Common myeloid progenitor, CD34-positive (primary cell): ENCODE measurements around the gene GPRC5D.

ENCODE experiments used
- CTCF ChIA-PET: fragments of 350-600 bp; sonication (Branson Sonifier 250); formaldehyde crosslinking; loops from one replicate; lab custom pipeline; 2021; ENCODE audit warnings: antibody characterized with exemption; lab: Charles Lee
- POLR2A ChIA-PET: fragments of 350-600 bp; sonication (Branson Sonifier 250); formaldehyde crosslinking; loops from one replicate; lab custom pipeline; 2021; ENCODE audit warnings: antibody characterized with exemption; lab: Charles Lee
- DNase-seq, 3 donors: peaks; one replicate each; pipeline versions ENCODE4 v3.0.0 to v3.0.0-alpha.2; 2013
- H3K27ac ChIP-seq, 2 experiments: 1 replicate in 1 of 2; 2 replicates in 1 of 2; pipeline ENCODE4 v1.7.0; 2013; ENCODE audit warnings: inconsistent platforms in 2 of 2, low read length in 2 of 2, mild to moderate bottlenecking in 2 of 2, low read depth in 1 of 2, moderate library complexity in 1 of 2; ENCODE audit not compliant: severe bottlenecking in 2 of 2, insufficient read depth in 1 of 2, poor library complexity in 1 of 2
- H3K27me3 ChIP-seq, 5 experiments: replicated peaks in 2 of 5; 1 replicate in 3 of 5; 2 replicates in 2 of 5; pipeline versions ENCODE4 v1.6.1 to v1.7.0; 2013; ENCODE audit warnings: low read length in 4 of 5, mild to moderate bottlenecking in 2 of 5, moderate library complexity in 2 of 5, inconsistent platforms in 1 of 5; ENCODE audit not compliant: insufficient read depth in 5 of 5, control insufficient read depth in 4 of 5
- H3K36me3 ChIP-seq, 4 experiments: 1 replicate in 2 of 4; 2 replicates in 2 of 4; pipeline versions ENCODE4 v1.6.1 to v1.7.0; 2013; ENCODE audit warnings: low read length in 3 of 4, control low read depth in 1 of 4, mild to moderate bottlenecking in 1 of 4; ENCODE audit not compliant: control insufficient read depth in 4 of 4, insufficient read depth in 4 of 4
- H3K4me1 ChIP-seq, 4 experiments: 1 replicate in 3 of 4; 2 replicates in 1 of 4; pipeline versions ENCODE4 v1.6.1 to v1.7.1; 2013; ENCODE audit warnings: low read length in 3 of 4, mild to moderate bottlenecking in 3 of 4, control low read depth in 1 of 4, inconsistent platforms in 1 of 4, moderate library complexity in 1 of 4; ENCODE audit not compliant: control insufficient read depth in 4 of 4, insufficient read depth in 4 of 4; ENCODE audit errors: control extremely low read depth in 1 of 4
- H3K4me3 ChIP-seq, 7 experiments: 1 replicate in 4 of 7; 2 replicates in 3 of 7; pipeline versions ENCODE4 v1.5.1 to v1.7.0; 2013; ENCODE audit warnings: mild to moderate bottlenecking in 7 of 7, low read length in 6 of 7, moderate library complexity in 6 of 7, inconsistent platforms in 2 of 7, low read depth in 2 of 7, control low read depth in 1 of 7; ENCODE audit not compliant: insufficient read depth in 4 of 7, control insufficient read depth in 1 of 7; ENCODE audit errors: extremely low read depth in 1 of 7
- H3K9me3 ChIP-seq, 5 experiments: 1 replicate in 4 of 5; 2 replicates in 1 of 5; pipeline versions ENCODE4 v1.6.1 to v1.7.1; 2013; ENCODE audit warnings: low read length in 4 of 5, mild to moderate bottlenecking in 2 of 5, inconsistent platforms in 1 of 5, low read depth in 1 of 5, moderate library complexity in 1 of 5; ENCODE audit not compliant: control insufficient read depth in 4 of 5, insufficient read depth in 2 of 5; ENCODE audit errors: control extremely low read depth in 1 of 5
- WGBS: methylation state at CpG from one replicate; pipeline ENCODE4 v1.1.5; 2013; ENCODE audit not compliant: insufficient coverage; 5-methylcytosine and 5-hydroxymethylcytosine counted together

Gene GPRC5D

DNA sequence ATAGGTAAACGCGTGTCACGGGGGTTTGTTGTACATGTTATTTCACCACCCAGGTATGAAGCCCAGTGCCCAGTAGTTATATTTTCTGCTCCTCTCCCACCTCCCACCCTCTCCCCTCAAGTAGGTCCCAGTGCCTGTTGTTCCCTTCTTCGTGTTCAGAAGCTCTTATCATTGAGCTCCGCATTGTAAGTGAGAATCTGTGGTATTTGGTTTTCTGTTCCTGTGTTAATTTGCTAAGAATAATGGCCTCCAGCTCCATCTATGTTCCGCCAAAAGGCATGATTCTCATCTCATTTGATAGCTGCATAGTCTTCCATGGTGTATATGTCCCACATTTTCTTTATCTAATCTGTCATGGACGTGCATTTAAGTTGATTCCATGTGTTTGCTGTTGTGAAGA is 6.9 kb upstream of the GPRC5D start:
- Histone ChIP-seq H3K4me3 (no peak overlapping the region), H3K27ac (no peak overlapping the region), H3K4me1 (no peaks in the 10 kb centered on the region), H3K27me3 (no peaks in the 10 kb centered on the region), H3K9me3 (no peaks in the 10 kb centered on the region), H3K36me3 (no peaks in the 10 kb centered on the region)
- CTCF ChIA-PET, result interaction anchor here (1.0 to 2.1 kb wide), 6 partner anchors 10 to 122 kb away, joined by 3 to 6 read pairs (median 3); no protein-coding TSS in a partner anchor
- no CpG with 5 or more reads among the region's 7 CpGs for WGBS
- POLR2A ChIA-PET, result no interaction called here
- DNase-seq, result peak; percentile 19 to 61 (median 36)

DNA sequence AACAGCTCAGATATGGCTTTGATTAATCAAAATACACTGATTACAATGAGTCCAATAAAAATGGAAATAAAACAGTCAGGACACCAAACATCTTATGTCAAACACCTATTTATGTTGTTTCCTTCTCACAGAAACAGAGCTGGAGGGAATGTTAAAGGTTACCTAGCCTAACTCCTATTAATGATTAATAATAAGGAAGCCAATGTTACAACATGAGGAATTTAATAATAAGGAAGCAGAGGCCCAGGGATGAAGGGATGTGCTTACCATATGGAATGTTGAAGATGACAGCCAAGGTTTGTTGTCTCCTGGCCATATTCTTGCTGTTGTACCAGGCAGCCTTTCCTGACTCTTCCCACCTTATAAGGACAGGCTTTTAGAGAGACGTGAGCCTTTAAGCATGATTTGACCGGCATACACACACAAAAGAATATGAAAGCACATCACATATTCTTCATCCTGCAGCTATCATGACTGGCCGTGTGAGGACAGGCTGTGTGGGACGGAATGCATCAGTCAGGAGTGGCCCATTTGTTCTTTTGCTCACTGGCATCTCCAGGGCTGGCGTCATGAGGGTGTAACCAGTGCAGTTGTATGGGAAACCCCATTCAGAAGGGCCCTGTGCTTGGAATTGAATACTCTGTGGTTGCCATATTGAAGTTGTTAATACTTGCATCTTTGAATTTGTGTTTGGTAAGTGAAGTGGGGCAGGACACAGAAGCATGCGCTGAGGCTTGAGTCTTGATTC is 3.1 kb upstream of the GPRC5D start:
- H3K27me3 ChIP-seq, result no peaks in the 10 kb centered on the region
- 95% methylated on average over 4 of the region's 6 CpGs for WGBS
- ChIA-PET POLR2A (no interaction called here), CTCF (interaction anchor here (0.9 to 1.3 kb wide), 3 partner anchors 25 to 257 kb away, joined by 3 read pairs; no protein-coding TSS in a partner anchor)
- H3K4me3 ChIP-seq, result no peak overlapping the region
- no peaks in the 10 kb centered on the region for H3K36me3 ChIP-seq
- no peak overlapping the region for H3K27ac ChIP-seq
- no peaks in the 10 kb centered on the region for H3K9me3 ChIP-seq
- H3K4me1 ChIP-seq, result no peaks in the 10 kb centered on the region
- no peak for DNase-seq

DNA sequence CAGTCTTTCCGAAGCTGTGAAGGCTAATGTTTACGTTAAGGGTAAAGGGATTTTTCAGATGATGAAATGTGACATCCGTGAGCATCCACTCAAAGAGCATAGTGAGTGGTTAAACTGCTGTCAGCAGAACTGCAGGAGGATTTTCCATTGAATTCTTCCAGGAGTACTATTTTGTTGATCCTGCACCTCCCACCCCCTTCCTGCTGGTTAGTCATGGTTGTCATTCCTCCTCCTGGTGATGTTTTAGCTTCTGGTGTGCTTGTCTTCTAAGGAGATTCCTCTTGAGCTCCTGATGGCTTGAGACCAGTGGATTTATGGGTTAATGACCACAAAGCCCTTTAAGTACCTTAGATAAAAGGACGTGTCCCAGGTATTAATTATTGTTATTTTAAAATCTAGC is 2.4 kb upstream of the GPRC5D start:
- ChIA-PET CTCF (interaction anchor here (0.9 to 1.3 kb wide), 3 partner anchors 25 to 258 kb away, joined by 3 read pairs; no protein-coding TSS in a partner anchor), POLR2A (no interaction called here)
- 100% methylated on average over 2 of the region's 4 CpGs for WGBS
- Histone ChIP-seq H3K36me3 (no peaks in the 10 kb centered on the region), H3K4me3 (no peak overlapping the region), H3K9me3 (no peaks in the 10 kb centered on the region), H3K27ac (no peak overlapping the region), H3K27me3 (no peaks in the 10 kb centered on the region), H3K4me1 (no peaks in the 10 kb centered on the region)
- no peak for DNase-seq

DNA sequence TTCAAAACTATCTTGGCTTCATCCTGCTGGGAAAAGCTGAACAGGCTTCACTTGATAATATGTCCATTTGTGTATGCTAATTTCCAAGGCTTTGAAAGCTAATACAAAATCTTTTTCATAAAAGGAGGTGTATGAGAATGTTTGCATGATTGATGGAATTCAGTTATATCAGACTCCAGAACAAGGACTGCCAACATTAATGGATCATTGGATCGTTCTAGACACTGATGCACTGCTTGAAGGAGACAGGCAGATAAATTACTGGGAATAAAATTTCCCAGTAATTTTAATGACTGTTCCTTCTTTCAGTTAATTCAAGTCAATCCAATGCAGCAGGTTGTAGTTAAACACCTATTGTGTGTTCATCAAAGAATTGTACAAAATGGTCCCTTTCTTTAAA is 466 bp downstream of the GPRC5D start:
- WGBS, result 86% methylated on average over 1 of the region's 1 CpG
- no peak for DNase-seq
- no peaks in the 10 kb centered on the region for H3K4me1 ChIP-seq
- POLR2A ChIA-PET, result no interaction called here
- H3K27ac ChIP-seq, result no peak overlapping the region
- no peaks in the 10 kb centered on the region for H3K27me3 ChIP-seq
- CTCF ChIA-PET, result interaction anchor here (0.9 to 1.4 kb wide), 2 partner anchors 36 to 274 kb away, joined by 4 read pairs; no protein-coding TSS in a partner anchor
- H3K36me3 ChIP-seq, result no peaks in the 10 kb centered on the region
- H3K4me3 ChIP-seq, result no peak overlapping the region
- H3K9me3 ChIP-seq, result no peaks in the 10 kb centered on the region

DNA sequence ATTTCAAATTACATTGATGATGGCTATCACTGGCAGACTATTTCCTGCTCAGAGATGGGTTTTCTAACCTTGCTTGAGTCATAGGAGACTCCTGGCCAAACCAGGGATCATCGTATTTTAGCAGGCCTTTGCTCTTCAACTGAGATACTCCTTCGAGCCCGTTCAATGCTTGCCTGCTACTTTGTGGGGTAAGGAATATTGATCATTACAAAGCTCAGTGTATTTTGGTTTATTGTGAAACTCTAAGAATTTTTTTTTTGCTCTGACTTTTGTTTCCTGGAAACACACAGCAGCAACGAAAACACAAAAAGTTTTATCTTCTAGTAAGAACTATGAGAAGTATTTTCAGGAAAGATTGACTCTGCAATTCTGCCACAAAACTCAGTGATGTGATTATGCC is 4.1 kb downstream of the GPRC5D start:
- H3K36me3 ChIP-seq, result no peaks in the 10 kb centered on the region
- H3K27me3 ChIP-seq, result no peaks in the 10 kb centered on the region
- CTCF ChIA-PET, result interaction anchor here (1.7 kb wide), 1 partner anchor 32 kb away, joined by 6 read pairs; no protein-coding TSS in a partner anchor
- no peak overlapping the region for H3K4me3 ChIP-seq
- no peak for DNase-seq
- POLR2A ChIA-PET, result no interaction called here
- H3K4me1 ChIP-seq, result no peaks in the 10 kb centered on the region
- no peaks in the 10 kb centered on the region for H3K9me3 ChIP-seq
- H3K27ac ChIP-seq, result no peak overlapping the region
- WGBS, result 100% methylated on average over 3 of the region's 4 CpGs

DNA sequence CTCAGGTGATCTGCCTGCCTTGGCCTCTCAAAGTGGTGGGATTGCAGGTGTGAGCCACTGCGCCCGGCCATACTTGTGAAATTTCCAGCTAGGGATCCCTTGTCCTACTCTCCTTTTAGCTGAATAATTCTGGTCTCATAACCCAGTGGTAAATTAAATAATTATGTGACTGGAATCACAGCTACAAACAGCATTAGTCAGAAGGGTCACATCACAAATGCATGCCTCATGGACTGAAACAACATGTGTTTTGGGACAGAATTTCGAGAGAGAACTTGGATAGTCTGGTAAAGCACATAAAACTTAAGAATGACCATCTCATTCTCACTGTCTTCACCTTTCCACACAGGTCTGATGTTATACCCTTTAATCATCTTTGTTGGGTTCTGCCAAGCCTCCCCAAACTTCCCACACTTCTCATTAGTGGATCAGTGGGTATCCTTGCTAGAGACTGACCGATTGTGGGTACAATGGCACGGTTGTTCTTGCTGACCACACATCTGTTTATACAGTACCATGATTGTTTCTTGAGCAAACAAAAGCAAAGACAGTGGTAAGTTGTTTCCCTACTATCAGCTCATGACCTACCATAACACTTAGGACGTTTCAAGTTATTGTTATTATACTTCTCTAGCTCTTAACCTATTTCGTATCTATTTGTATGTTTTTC is 5.1 kb downstream of the GPRC5D start:
- no peaks in the 10 kb centered on the region for H3K27me3 ChIP-seq
- H3K4me1 ChIP-seq, result no peaks in the 10 kb centered on the region
- no peak overlapping the region for H3K4me3 ChIP-seq
- ChIA-PET POLR2A (no interaction called here), CTCF (interaction anchor here (1.7 kb wide), 1 partner anchor 31 kb away, joined by 6 read pairs; no protein-coding TSS in a partner anchor)
- DNase-seq, result no peak
- whole genome bisulfite sequencing, result 97% methylated on average over 4 of the region's 7 CpGs
- H3K36me3 ChIP-seq, result no peaks in the 10 kb centered on the region
- H3K9me3 ChIP-seq, result no peaks in the 10 kb centered on the region
- no peak overlapping the region for H3K27ac ChIP-seq

DNA sequence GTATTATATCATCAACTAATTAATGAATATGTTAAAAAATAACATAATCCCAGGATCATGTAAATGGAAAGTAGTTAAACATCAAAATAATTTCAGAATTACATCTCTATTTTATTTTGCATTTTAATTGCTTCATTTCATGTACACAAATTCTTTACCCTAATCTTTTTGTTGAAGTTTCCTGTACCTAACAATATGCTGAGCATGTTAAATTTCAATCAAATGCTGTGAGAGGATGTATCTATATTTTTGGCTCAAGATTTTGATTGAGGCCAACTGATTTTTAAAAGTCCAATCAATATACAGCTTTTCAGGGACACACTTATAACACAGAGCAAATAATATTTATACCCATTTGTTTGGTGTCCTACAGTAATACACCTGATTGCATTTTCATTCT is 6.4 kb downstream of the GPRC5D start:
- H3K27ac ChIP-seq, result no peak overlapping the region
- H3K4me1 ChIP-seq, result no peaks in the 10 kb centered on the region
- ChIA-PET POLR2A (no interaction called here), CTCF (no interaction called here)
- no peaks in the 10 kb centered on the region for H3K27me3 ChIP-seq
- H3K9me3 ChIP-seq, result no peaks in the 10 kb centered on the region
- H3K36me3 ChIP-seq, result no peaks in the 10 kb centered on the region
- H3K4me3 ChIP-seq, result no peak overlapping the region
- DNase-seq, result no peak
